Inflammatory macrophage (primary cell): Measurements from ENCODE around the gene HAO2.
"Not testable (repeated sequence)": the region's sequence is repeated elsewhere in the genome, so short reads cannot be mapped to it uniquely, and the experiment has no call there.

ENCODE experiments used
- DNase-seq, 2 donors: peaks; one replicate each; pipeline ENCODE4 v3.0.0-alpha.2; 2020 to 2022

The HAO2 gene

DNA sequence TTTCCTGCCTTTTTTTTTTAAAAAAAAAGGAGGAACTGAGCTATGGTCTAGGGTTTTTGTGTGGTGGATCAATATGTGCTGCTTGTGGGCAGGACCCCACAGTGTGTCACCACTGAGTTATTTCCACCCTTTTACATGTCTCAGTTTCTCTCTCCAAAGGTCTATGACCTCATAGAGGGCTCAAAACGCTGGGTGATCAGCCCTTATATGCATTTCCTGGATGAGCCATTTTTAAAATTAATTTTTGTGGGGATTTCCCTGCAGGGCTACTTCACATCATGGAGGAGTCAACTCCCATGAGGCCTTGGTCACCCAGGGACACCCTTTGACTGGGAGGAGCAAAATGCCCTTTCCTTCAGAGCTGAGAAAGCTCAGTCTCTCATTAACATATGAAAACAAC is 20.7 kb upstream of the HAO2 start:
- DNase-seq, result no peak

DNA sequence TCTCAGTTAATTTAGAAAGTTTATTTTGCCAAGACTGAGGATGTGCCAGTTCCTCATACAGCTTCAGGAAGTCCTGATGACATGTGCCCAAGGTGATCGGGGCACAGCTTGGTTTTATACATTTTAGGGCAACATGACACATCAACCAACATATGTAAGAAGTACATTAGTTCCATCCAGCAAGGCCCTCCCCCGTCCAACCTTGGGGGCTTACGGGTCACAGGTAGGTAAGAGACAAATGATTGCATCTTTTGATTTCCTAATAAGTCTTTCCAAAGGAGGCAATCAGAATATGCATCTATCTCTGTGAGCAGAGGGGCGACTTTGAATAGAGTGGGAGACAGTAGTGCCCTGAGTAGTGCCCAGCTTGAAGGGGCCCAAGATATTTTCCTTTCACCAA is 19.6 kb upstream of the HAO2 start:
- no peak for DNase-seq

DNA sequence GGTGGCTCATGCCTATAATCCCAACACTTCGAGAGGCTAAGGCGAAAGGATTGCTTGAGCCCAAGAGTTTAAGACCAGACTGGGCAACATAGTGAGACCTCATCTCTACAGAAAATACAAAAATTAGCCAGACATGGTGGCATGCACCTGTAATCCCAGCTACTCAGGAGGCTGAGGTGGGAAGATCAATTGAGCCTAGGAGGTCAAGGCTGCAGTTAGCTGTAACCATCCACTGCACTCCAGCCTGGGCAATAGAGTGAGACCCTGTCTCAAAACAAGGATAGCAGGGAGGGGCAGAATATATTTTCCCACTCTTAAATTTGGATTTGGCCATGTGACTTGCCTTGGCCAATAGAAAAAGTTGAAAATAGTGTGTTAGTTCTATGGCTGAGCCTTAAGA is 17.7 kb upstream of the HAO2 start:
- DNase-seq, result not testable (repeated sequence)

DNA sequence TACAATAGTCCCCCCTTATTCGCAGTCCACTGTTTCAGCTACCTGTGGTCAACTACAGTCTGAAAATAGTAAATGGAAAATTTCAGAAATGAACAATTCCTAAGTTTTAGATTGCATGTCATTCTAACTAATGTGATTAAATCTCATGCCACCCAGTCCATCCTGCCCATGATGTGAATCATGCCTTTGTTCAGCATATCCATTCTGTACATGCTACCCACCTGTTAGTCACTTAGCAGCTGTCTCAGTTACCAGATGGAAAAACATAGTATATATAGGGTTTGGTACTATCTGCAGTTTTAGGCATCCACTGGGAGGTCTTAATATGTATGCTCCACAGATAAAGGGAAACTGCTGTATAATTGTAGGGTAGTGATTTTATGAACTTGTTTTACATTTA is 16.6 kb upstream of the HAO2 start:
- no peak for DNase-seq

DNA sequence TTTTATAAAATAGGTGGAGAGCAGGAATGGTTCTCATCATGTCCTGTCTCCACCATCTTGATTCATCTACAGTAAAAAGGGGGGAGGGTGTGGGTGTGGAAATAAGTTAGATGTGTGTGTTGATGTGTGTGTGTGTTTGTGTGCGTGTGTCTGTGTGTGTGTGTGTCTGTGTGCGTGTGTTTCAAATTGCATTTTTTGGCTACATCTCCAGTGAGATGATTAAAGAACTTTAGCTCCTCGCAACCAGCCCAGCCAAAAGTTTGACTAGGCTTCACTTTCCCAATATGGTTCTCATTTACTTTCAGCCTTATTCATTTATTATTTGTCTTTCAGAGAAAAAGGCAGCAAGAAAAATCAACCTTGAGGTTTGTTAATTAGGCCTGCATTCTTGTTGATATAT is 14.7 kb upstream of the HAO2 start:
- DNase-seq, result no peak

DNA sequence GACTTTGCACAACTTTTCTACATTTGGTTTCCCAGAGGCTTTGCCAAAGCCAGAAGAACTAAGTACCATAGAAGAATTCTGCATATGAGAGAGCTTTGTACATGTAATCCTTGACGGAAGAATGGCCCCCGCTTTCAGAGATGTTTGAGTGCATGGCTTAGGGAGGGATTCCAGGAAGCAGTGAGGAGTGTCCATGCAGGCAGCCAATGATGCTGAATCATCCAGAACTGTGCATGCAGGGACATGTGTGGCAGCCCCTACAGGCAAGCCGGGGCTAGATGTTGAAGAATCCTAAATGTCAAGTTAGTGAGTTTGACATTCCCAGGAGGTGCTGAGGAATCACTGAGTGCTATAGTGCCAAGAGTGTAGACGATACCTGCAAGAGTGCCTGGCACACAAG is 9.9 kb upstream of the HAO2 start:
- DNase-seq, result no peak

DNA sequence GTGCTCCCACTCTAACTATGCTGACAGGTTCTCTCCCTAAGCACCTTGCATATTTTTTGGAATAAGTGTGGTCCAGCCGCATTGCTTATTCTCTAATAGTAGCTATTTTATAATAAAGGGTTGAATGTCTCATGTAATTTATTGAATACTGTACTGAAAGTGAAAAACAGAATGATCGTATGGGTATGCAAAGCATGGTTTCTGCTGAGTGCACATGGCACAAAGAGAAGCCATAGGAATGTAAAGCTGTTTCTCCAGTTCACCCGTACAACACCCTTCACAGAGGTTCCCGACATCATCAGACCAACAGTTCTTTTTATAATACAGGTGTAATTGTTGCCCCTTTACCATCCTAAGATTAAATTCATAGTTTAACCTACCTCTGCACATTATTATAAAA is 8.9 kb upstream of the HAO2 start:
- DNase-seq, result no peak

DNA sequence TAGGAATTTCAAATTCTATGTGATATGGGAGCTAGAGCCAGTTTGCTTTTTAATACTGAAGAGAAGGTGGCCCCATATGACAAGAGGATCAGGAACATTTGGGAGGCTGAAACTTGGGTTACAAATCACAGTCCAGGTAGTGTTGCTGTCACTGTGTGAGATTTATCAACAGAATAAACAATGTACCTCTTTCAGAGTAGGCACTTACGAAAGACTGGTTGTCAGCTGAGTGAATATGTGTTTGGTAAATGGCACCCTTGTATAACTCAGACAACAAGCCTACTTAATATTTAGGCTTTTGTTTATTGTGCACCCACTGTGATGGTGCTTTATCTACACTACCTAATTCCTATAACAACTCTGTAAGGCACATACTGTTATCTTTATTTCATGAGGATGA is 7.4 kb upstream of the HAO2 start:
- DNase-seq, result no peak

DNA sequence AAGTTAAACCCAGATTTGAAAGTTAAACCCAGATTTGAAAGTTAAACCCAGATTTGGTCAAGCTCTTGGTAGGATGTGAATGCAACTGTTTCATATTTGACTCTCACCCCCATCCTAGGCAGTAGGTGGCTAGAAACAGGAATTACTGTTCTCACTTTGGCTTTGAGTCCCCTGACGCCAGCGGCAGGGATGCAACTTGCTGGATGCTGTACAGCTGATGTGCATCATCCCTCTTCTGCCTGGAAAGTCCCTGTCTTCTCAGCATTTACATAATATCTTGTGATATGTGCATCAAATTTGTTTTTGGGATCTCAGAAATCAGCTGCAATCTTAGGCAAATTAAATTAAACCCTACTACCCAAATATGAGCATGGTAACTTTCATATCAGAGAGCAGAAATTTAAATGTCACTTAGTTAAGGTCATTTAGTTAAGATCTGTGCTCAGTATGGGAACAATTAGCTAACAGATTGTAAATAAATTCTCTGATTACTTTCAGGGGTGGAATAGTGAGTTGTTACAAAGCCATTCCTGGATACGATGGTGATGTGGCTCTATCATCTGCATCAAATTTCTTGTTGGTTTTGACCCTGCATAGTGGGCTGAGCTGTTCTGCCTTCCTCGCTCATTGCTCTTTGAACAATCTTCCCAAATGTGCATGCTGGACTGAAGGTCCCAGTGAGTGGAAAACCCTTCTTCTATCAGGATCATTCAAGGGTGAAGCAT is 6.8 kb upstream of the HAO2 start:
- DNase-seq, result no peak

DNA sequence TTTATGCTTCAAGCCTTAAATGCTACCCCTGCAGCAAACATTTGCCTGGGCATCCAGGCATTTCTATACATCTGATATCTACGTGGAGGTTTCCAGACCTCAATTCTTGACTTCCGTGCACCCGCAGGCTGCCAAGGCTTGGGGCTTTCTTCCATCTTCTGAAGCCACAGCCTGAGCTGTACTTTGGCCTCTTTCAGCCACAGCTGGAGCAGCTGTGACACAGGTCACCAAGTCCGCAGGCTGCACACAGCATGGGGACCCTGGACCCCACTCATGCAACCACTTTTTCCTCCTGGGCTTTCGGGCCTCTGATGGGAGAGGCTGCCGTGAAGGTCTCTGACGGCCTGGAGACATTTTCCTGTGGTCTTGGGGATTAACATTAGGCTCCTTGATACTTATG is 5.4 kb upstream of the HAO2 start:
- DNase-seq, result no peak

DNA sequence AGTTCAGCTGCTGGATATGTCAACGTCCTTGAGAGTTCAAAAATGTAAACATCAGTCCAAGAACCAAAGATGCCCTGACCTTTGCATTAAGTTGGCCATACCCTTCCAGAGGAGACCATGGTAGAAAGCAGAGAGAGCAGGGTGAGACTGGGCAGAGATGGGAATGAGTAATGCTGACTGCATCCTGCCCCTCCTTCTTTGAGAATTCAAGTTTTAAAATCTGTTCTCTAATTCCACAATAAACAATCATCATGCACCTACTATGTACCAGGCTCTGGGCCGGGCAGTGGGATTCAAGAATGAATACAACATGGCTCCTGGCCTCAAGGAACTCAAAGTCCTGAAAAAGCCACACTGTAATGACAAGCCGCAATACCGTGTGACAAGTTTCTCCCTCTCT is 3.9 kb upstream of the HAO2 start:
- DNase-seq, result no peak

DNA sequence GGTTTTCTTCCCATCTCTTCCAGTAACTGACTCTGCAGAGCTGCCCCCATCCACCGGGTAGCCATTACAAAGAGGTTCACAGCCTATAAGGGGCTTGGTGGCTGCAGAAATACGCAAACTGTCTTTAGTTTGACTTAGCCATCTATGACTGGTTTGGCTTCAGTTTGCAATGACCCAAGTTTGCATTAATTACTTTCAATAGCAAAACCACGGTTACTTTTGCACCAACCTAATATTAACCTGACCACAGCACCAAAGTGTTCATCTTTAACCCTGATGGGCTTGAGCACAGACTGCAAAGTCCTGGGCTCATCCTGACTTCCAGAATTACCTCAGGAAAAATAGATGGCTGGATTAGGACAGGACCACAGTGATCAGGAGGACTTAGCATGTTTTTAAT is 2.2 kb upstream of the HAO2 start:
- no peak for DNase-seq

DNA sequence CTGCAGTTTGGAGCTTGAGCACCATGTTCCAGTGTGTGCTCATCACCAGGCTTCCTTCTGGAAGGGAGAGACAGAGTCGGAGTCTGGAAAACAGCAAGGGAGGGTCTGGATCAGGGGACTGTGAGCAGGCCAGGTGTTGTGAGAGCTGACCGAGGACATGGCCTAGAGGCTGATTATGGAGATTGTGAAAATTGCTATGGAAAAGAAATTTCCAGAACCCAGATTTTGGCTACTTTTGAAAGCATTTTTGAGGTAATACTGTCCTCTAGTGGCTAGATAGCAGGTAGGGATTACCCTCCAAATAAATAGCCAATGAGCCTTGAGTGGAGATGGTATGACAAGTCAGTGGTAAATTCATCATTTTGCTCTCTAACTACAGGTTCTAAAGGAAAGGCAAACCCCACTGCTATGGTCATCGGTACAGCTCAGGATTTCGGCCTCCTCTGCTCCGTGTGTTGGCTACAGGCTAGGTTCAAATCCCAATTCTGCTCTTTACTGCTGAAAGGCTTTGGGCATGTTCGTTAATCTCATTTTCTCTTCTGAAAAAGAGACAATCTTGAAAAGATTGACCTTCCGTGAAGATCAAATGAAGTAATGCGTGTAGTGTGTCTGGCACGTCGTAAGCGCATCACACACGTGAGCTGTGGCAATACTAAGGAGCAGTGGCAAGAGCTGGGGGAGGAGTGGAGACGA is 1.0 kb upstream of the HAO2 start:
- DNase-seq, result peak; percentile 4 to 8

DNA sequence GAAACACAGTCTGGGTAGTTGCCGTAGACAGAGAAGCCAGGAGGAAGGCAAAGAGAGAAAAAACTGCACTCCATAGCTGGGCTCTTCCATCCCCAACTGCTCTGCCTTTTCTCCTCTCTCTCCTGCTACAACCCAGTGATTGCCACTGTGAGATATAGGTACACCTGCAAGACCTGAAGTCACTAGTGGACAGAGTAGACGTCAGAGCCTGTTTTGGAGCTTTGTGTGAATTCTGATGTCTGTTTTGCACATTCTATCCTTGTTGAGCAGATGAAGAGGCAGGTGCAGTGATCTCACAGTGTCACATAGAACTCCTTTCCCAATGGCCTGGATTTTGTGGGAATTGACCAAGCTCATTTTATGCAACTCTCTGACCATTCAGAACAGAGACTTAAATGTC is 2.2 kb downstream of the HAO2 start:
- DNase-seq, result no peak

DNA sequence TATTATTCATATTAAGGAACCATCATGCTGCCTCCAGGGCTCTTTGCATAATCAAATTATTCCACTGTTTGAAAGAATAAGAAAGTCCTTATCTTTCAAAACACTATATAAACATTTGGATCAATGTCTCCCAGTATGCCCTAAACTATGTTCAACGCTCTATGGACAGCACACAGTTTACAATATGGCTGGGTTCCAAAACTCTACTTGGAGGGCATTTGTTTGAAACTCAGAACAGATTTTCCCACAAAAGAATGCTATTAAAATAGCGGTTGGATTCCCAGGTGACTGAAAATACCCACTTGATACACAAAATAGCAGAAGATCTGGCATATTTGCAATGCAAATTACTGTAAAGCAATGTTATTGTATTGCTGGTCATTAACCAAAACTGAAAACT is 3.2 kb downstream of the HAO2 start:
- no peak for DNase-seq

DNA sequence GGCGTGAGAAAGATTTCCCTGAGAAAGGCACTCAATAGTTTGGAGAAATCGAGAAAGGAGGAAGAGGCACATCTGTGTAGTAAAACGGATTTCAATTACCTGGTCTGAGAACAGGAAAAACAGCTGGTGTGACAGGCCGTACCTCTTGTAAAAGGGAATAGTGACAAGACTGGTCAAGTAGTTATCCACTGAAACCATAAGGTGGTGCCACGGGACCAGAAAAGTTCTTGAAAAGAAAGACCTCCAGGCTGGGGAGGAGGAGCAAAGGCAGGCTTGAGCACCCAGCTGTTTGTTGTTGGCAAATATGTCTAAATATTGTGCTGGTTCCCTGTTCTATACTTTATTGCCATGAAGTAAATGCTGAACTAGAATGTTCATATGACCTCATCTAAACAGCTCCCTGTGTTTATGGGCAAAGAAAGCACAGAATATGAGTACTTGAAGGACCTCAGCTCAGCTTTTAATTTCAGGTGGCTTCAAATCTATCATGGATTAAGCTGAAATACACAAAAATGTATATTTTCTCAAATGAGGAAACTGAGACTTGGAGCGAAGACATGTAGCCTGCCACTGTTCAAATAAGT is 4.0 kb downstream of the HAO2 start:
- DNase-seq, result no peak

DNA sequence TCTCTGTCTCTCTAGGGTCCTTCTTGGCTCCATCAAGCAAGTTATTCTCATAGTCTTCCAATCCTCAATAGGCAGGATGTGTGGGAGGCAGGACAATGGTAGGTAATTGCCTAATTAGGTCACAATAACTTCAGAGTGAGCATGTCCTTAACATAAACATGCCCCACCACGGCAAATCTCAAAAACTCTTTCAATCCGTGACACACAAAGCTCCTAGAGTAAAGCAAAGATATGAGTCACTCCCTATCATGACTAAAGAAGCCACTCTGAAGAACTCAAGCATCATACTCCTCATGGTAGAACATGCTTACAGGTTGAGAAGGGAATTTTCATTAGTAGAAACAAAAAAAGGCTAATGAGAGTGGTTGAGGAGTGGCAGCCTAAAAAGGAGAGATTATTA is 4.9 kb downstream of the HAO2 start:
- no peak for DNase-seq

DNA sequence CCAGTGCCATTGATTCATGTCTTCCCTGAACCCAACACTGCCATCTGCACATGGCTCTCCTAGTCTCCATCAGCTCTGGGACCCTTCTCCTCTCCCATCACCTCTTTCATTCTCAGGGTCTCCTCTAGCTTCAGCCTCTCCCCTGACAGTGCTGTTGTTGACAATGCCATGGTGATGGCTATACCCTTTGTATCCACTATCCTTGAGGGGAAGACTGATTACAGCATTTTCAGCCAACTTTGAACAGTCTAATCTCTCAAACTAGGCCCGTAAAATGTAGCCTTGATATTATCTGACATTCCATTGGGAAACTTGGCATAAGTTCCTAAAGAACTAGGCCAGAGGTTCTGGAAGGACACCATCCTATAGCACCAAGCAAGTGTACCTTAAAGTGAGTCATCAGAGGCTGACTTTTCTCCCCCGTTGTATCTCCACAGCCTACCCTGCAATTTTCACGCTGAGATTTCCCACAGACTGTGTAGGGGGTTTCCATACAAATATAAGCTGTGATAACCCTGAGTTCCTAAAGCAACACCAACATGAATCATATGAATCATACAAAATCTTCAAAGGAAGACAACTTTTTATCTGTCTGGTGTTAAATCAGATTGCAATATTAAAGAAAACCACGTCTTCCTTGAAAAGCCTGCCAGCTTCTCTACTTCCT is 5.8 kb downstream of the HAO2 start:
- no peak for DNase-seq

DNA sequence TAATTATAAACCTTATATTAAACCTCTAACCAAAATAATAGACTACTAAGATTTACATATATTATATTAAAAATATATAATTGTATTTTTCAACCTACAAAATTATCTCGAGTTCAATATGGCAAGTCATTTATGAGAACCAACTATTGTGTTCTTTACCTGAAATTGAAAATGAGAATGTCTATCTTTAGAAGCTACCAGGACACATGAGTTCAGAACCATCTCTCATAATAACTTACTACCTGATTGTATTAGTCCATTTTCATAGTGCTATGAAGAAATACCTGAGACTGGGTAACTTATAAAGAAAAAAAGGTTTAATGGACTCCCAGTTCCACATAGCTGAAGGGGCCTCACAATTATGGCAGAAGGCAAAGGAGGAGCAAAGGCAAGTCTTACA is 6.8 kb downstream of the HAO2 start:
- no peak for DNase-seq

DNA sequence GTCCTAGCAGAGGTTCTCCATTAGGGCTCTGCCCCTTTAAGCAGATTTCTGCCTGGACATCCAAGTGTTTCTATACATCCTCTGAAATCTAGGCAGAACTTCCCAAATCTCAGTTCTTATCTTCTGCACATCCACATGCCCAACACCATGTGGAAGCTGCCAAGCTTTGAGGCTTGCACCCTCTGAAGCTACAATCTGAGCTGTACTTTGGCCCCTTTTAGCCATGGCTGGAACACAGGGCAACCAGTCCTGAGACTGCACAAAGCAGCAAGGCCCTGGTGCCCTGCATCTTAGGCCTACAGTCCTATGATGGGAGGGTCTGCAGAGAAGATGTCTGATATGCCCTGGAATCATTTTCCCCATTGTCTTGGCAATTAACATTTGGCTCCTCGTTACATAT is 8.0 kb downstream of the HAO2 start:
- DNase-seq, result no peak

DNA sequence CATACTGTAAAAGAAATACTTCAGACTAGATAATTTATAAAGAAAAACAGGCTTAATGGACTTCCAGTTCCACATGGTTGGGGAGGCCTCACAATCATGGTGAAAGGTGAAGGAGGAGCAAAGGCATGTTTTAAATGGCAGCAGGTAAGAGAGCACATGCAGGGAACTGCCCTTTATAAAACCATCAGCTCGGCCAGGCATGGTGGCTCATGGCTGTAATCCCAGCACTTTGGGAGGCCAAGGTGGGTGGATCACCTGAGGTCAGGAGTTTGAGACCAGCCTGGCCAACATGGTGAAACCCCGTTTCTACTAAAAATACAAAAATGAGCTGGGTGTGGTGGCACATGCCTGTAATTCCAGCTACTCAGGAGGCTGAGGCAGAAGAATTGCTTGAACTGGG is 9.0 kb downstream of the HAO2 start:
- not testable (repeated sequence) for DNase-seq

DNA sequence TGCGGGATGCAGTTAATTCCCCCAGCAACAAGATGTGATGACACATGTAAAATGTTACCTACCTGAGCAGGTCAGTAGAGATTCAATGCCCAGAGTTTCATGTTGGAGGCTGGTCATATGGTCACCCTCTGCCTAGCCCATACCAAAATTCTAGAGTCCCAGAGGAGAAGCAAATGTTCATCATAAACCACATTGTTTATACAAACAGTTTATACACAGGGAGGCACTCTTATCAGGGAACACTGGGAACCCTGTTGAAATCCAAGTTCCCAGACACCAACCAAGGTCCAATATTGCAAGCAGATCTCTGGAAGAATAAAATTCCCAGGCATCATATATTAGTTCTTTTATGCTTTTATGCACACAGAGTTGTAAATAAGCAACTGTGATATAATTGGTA is 10.5 kb downstream of the HAO2 start:
- DNase-seq, result no peak

DNA sequence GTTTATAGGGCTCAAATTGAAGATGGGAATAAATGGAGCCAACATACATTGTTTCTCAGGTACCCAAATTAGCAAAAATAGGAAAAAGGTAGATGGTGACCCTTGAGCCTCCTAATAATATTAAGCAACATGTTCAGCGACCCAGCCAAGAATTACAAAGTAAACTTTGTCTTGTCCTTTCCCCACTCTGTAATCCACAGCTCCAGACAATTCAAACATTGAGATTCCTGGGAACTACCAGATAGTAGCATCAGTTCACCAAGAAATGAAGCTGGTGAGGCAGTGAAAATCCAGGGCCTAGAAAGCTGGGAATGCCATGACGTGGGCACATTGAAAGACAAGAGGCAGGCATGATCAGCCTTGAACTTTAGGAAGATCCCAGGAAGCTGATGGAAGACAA is 11.7 kb downstream of the HAO2 start:
- no peak for DNase-seq
